Kidney (tissue), 14 donors: ENCODE results near the gene HPS6. TPM values are rescaled to one million over a fixed set of nuclear protein-coding genes. Genes with fewer than 3 reads are reported as not detected.
"Not testable (repeated sequence)": the region's sequence is repeated elsewhere in the genome, so short reads cannot be mapped to it uniquely, and the experiment has no call there.

ENCODE experiments used
- DNase-seq, 5 donors: peaks; one replicate each; pipeline ENCODE4 v3.0.0-alpha.2; 2013 to 2020
- FAIRE-seq: peaks from 2 replicates; lab custom pipeline; 2012; peaks lifted over from hg19 to GRCh38; lab: Jason Lieb, UNC
- H3K27ac ChIP-seq, 2 donors: one replicate each; pipeline ENCODE4 v1.7.0; 2013; ENCODE audit warnings: low read depth in 2 of 2, low read length in 2 of 2, inconsistent platforms in 1 of 2
- H3K27me3 ChIP-seq: one replicate; pipeline ENCODE4 v1.7.1; 2013; ENCODE audit warnings: low read length, inconsistent platforms; ENCODE audit not compliant: control insufficient read depth, insufficient read depth
- H3K36me3 ChIP-seq, 3 donors: one replicate each; pipeline versions ENCODE4 v1.7.0 to v1.7.1; 2013; ENCODE audit warnings: low read length in 3 of 3, control low read depth in 1 of 3, inconsistent platforms in 1 of 3; ENCODE audit not compliant: insufficient read depth in 3 of 3, control insufficient read depth in 2 of 3
- H3K4me1 ChIP-seq, 3 donors: one replicate each; pipeline versions ENCODE4 v1.7.0 to v1.7.1; 2013; ENCODE audit warnings: low read length in 3 of 3, inconsistent platforms in 1 of 3, low read depth in 1 of 3; ENCODE audit not compliant: control insufficient read depth in 2 of 3, insufficient read depth in 2 of 3
- H3K4me3 ChIP-seq, 3 donors: one replicate each; pipeline versions ENCODE4 v1.7.0 to v1.8.1; 2013; ENCODE audit warnings: low read length in 3 of 3, control low read depth in 1 of 3, inconsistent platforms in 1 of 3
- H3K9ac ChIP-seq, 3 donors: one replicate each; pipeline versions ENCODE4 v1.7.0 to v1.7.1; 2013; ENCODE audit warnings: low read length in 3 of 3, control low read depth in 1 of 3, inconsistent platforms in 1 of 3
- H3K9me3 ChIP-seq, 3 donors: one replicate each; pipeline versions ENCODE4 v1.7.0 to v1.7.1; 2013; ENCODE audit warnings: low read length in 3 of 3, control low read depth in 1 of 3, inconsistent platforms in 1 of 3; ENCODE audit not compliant: control insufficient read depth in 2 of 3, insufficient read depth in 1 of 3
- CTCF ChIP-seq: IDR thresholded peaks from 3 replicates; pipeline ENCODE4 v1.5.1; 2012; ENCODE audit warnings: mild to moderate bottlenecking, moderate library complexity, borderline replicate concordance; ENCODE audit not compliant: insufficient read depth; ENCODE audit errors: extremely low read depth
- intact Hi-C: fragments of 100-400 bp; cut with DNase I; formaldehyde crosslinking; loops from one replicate; pipeline ENCODE4 v1.11.1; 2022
- polyA plus RNA-seq: library from polyadenylated mRNA; stranded (reverse); fragments of 350-450 nt; fragmentation: Illumina TruSeq; extraction: RNeasy Lipid Tissue Mini Kit (QIAGEN cat#74804); gene quantifications from one replicate; pipeline ENCODE4 v1.2.3, GENCODE V29; 2014; ENCODE audit warnings: low read depth, low replicate concordance; ENCODE audit not compliant: insufficient read depth
- total RNA-seq: library from RNA; stranded (reverse); fragmentation: NEBNext Ultra II Directional; extraction: Animal tissue kit (Norgen Biotek cat#: 25700); gene quantifications from one replicate; pipeline ENCODE4 v1.2.1, GENCODE V29; 2021
- donor health status: control.
- donor health status: control.
- donor health status: control.
- donor health status: control.
- donor health status: control.
- donor health status: DM: yes; HTN: yes; CAD: no.
- donor health status: Normal renal cell carcinoma (clear cell type).

Gene HPS6
- total and polyA plus RNA-seq, 2 donors from 2014 or later = 11.9 to 20.0 TPM

- Histone ChIP-seq H3K9me3 (no peaks in the 10 kb centered on the region), H3K4me1 (peaks cover 0 to 2% (median 0%) of the 10 kb centered on the region in 3 donors), H3K27me3 (no peaks in the 10 kb centered on the region), H3K36me3 (no peaks in the 10 kb centered on the region), H3K27ac (no peak overlapping the region), H3K9ac (no peak overlapping the region), H3K4me3 (no peak overlapping the region)
- intact Hi-C loops = no loop called here
- no peak for FAIRE-seq
- DNase-seq = no peak
- no peak for TF ChIP-seq CTCF
Measured at GRCh38 chr10:102045292-102045691, 19.9 kb upstream of the HPS6 start.

GRCh38 chr10:102046095-102046494 lies 19.1 kb upstream of the HPS6 start:
- Histone ChIP-seq H3K27me3 (no peaks in the 10 kb centered on the region), H3K27ac (no peak overlapping the region), H3K4me1 (no peaks in the 10 kb centered on the region), H3K36me3 (no peaks in the 10 kb centered on the region), H3K9ac (no peak overlapping the region), H3K9me3 (no peaks in the 10 kb centered on the region), H3K4me3 (no peak overlapping the region)
- DNase-seq = no peak
- no peak for TF ChIP-seq CTCF
- intact Hi-C loops = no loop called here
- FAIRE-seq = no peak

GRCh38 chr10:102054881-102055646 lies 10.1 kb upstream of the HPS6 start:
- H3K27me3 ChIP-seq, H3K9me3 ChIP-seq, H3K36me3 ChIP-seq, FAIRE-seq, H3K4me1 ChIP-seq, intact Hi-C loops: not testable (repeated sequence)
- Histone ChIP-seq H3K27ac (peak overlapping the region; percentile 86 to 91), H3K4me3 (peak overlapping the region; percentile 82 to 97 (median 96)), H3K9ac (peak overlapping the region; percentile 43 to 96 (median 93))
- peak in 1 of 5 donors; percentile 67 for DNase-seq

GRCh38 chr10:102055647-102056419 lies 9.3 kb upstream of the HPS6 start, which contains the start of gene ARMH3:
TSS of gene ARMH3 (minus strand) at chr10:102056173. CDS start at chr10:102040114, 16,059 bp downstream.
- peak within 1 kb of the TSS; percentile 82 to 97 (median 96) for H3K4me3 ChIP-seq
- DNase-seq (peak; percentile 95 to 99 (median 96)), FAIRE-seq (no peak)
- peak within 1 kb of the TSS; percentile 43 to 96 (median 93) for H3K9ac ChIP-seq
- intact Hi-C loops = no loop called here
- H3K36me3 ChIP-seq = no peaks in the 10 kb centered on the region
- H3K27ac ChIP-seq = peak within 1 kb of the TSS; percentile 86 to 91
- peaks cover 0 to 3% (median 2%) of the 10 kb centered on the region in 3 donors for H3K4me1 ChIP-seq
- H3K27me3 ChIP-seq = no peaks in the 10 kb centered on the region
- no peaks in the 10 kb centered on the region for H3K9me3 ChIP-seq
- TF ChIP-seq CTCF = no peak
